ENCODE measurements around the gene CTSF.
"Not testable (repeated sequence)": the region's sequence is repeated elsewhere in the genome, so short reads cannot be mapped to it uniquely, and the experiment has no call there.

Gene CTSF

DNA sequence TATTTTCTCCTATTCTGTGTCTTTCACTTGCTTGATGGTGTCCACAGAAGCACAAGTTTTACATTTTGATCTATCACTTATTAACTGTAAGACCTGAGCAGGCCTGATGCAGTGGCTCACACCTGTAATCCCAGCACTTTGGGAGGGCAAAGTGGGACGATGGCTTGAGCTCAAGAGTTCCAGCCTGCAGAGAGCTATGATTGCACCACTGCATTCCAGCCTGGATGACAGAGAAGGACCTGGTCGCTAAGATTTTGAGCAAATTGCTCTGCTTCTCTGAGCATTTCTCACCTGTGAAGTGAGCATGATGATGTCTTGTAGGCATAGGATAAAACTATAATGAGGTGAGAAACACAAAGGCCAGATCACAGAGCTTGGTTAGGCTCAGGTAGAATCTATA lies 17.7 kb upstream of the CTSF start:
- no peak for DNase-seq (ENCODE audit: insufficient read length, low spot score)
- no peak for FAIRE-seq
- TF ChIP-seq, protein P1, sequence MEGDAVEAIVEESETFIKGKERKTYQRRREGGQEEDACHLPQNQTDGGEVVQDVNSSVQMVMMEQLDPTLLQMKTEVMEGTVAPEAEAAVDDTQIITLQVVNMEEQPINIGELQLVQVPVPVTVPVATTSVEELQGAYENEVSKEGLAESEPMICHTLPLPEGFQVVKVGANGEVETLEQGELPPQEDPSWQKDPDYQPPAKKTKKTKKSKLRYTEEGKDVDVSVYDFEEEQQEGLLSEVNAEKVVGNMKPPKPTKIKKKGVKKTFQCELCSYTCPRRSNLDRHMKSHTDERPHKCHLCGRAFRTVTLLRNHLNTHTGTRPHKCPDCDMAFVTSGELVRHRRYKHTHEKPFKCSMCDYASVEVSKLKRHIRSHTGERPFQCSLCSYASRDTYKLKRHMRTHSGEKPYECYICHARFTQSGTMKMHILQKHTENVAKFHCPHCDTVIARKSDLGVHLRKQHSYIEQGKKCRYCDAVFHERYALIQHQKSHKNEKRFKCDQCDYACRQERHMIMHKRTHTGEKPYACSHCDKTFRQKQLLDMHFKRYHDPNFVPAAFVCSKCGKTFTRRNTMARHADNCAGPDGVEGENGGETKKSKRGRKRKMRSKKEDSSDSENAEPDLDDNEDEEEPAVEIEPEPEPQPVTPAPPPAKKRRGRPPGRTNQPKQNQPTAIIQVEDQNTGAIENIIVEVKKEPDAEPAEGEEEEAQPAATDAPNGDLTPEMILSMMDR (IDR thresholded peaks at IDR 0.05; ENCODE audit: insufficient read depth, missing control alignments), result no peak

DNA sequence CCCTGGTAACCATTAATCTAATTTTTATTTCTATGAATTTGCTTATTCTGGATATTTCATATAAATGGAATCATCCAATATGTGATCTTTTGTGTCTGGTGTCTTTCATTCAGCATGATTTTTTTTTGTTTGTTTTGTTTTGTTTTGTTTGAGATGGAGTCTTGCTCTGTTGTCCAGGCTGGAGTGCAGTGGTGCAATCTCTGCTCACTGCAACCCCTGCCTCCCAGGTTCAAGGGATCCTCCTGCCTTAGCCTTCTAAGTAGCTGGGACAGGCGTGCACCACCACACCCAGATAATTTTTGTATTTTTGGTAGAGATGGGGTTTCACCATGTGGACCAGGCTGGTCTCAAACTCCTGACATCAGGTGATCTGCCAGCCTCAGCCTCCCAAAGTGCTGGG lies 17.0 kb upstream of the CTSF start:
- not testable (repeated sequence) for DNase-seq (ENCODE audit: insufficient read length, low spot score); FAIRE-seq

- not testable (repeated sequence) for FAIRE-seq; DNase-seq (ENCODE audit: insufficient read length, low spot score)
Measured at GRCh38 chr11:66582565-66583147, 14.2 kb upstream of the CTSF start.

- TF ChIP-seq, protein P1 (IDR thresholded peaks at IDR 0.05; ENCODE audit: insufficient read depth, missing control alignments), result no peak
- FAIRE-seq (no peak), DNase-seq (ENCODE audit: insufficient read length, low spot score) (no peak)
Measured at GRCh38 chr11:66581261-66581660, 12.9 kb upstream of the CTSF start.

DNA sequence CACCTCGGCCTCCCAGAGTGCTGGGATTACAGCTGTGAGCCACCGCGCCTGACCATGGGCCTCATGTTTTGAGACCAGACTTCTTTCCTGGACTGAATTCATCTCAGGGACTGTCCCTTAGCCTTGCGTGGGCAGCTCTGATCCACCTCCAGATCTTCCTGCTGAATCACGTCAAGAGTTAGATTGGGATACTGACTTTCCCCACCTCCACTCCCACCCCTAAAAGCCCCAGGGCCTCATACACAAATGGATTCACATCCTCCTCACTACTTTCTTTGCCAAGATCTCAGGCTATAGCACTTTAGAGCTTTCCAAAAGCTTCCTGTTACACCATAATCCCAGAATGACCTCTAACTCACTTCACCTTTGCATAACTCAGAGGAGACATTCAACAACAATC lies 12.4 kb upstream of the CTSF start:
- TF ChIP-seq, protein P1 (IDR thresholded peaks at IDR 0.05; ENCODE audit: insufficient read depth, missing control alignments), result no peak
- FAIRE-seq, result no peak

DNA sequence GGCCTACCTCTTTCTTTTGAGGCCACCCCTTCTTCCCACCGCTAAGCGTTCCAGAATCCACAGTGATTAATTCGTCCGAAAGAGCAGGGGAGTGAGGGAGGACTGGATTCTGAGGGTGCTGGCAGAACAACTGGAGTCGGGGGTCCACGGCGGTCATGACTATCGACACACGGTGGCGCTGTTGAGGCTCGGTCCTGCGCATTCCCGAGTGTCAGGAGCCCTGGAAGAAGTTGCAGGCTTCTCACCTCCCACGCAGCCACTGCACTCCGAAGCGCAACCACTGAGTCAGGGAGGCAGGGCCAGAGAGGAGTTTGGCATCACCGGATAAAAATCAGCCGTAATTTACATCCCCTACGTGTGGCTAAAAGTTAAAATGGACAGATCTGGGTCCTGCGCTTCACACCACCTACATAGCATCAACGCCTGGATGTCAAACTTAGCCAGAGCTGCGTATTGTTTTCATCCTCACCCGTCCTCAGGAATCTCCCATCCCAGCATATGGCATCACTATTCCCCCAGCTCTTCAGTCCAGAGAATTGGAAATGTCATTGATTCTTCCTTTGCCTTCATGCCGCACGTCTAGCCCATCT lies 10.7 kb upstream of the CTSF start:
- FAIRE-seq (no peak), DNase-seq (ENCODE audit: insufficient read length, low spot score) (peak; percentile 92)
- TF ChIP-seq, protein P1 (IDR thresholded peaks at IDR 0.05; ENCODE audit: insufficient read depth, missing control alignments), result peak; percentile 84

More for the DNA sequence above, 12.4 kb upstream of the CTSF start:
- no peak for DNase-seq (ENCODE audit: insufficient read length, low spot score)

- TF ChIP-seq, protein P1 (IDR thresholded peaks at IDR 0.05; ENCODE audit: insufficient read depth, missing control alignments), result no peak
- FAIRE-seq (no peak), DNase-seq (ENCODE audit: insufficient read length, low spot score) (no peak)
Measured at GRCh38 chr11:66570850-66571180, 2.4 kb upstream of the CTSF start.

- TF ChIP-seq, protein P1 (IDR thresholded peaks at IDR 0.05; ENCODE audit: insufficient read depth, missing control alignments), result no peak
- FAIRE-seq (no peak), DNase-seq (ENCODE audit: insufficient read length, low spot score) (no peak)
Measured at GRCh38 chr11:66570079-66570849, 1.9 kb upstream of the CTSF start.

Measured in D721Med (cell line).